Measurements from ENCODE around the gene MBNL1. TPM values are rescaled to one million over a fixed set of nuclear protein-coding genes. Genes with fewer than 3 reads are reported as not detected.

MBNL1 gene
- total and polyA plus RNA-seq, 11 donors, result 46.8 to 416 (median 189) TPM

DNA sequence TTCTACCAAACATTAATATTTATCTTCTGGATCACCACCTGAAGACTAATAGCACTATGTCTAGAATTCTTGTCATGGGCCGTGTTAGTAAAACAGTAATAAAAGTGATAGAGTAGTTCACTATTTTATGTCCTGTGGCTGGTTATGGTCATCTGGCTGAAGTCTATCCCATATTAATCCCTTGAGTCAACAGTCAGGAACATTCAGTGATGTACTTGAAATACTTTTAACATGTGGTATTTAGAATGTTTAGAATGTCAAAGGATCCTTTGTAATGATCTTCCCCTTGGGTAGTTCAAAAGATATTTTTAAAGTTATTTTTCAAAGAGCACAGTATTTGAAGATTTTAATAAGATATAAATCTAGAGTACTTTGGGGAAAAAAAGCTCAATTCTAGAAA, 117.0 kb downstream of the MBNL1 start:
- ATAC-seq (peak; percentile 48 to 61 (median 52)), DNase-seq (no peak)
- H3K27me3 ChIP-seq, result no peaks in the 10 kb centered on the region
- H3K9me3 ChIP-seq, result no peaks in the 10 kb centered on the region
- peaks cover 14 to 95% (median 84%) of the 10 kb centered on the region in 12 donors for H3K4me1 ChIP-seq
- no peak overlapping the region for H3K4me3 ChIP-seq
- peaks cover 0 to 2% (median 0%) of the 10 kb centered on the region in 9 donors for H3K36me3 ChIP-seq
- intact Hi-C loops (cut with DNase I), result loop anchor here in 1 of 10 donors (10.0 kb wide), 1 partner anchor 61 kb away; no protein-coding TSS in a partner anchor
- no peak for TF ChIP-seq POLR2A (IDR thresholded peaks at IDR 0.05)
- TF ChIP-seq, protein P1, sequence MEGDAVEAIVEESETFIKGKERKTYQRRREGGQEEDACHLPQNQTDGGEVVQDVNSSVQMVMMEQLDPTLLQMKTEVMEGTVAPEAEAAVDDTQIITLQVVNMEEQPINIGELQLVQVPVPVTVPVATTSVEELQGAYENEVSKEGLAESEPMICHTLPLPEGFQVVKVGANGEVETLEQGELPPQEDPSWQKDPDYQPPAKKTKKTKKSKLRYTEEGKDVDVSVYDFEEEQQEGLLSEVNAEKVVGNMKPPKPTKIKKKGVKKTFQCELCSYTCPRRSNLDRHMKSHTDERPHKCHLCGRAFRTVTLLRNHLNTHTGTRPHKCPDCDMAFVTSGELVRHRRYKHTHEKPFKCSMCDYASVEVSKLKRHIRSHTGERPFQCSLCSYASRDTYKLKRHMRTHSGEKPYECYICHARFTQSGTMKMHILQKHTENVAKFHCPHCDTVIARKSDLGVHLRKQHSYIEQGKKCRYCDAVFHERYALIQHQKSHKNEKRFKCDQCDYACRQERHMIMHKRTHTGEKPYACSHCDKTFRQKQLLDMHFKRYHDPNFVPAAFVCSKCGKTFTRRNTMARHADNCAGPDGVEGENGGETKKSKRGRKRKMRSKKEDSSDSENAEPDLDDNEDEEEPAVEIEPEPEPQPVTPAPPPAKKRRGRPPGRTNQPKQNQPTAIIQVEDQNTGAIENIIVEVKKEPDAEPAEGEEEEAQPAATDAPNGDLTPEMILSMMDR (IDR thresholded peaks at IDR 0.05), result no peak
- 19 to 47% (median 36%) methylated on average over 1 of the region's 1 CpG for WGBS, 4 donors
- peak overlapping the region; percentile 30 to 81 (median 66) for H3K27ac ChIP-seq

DNA sequence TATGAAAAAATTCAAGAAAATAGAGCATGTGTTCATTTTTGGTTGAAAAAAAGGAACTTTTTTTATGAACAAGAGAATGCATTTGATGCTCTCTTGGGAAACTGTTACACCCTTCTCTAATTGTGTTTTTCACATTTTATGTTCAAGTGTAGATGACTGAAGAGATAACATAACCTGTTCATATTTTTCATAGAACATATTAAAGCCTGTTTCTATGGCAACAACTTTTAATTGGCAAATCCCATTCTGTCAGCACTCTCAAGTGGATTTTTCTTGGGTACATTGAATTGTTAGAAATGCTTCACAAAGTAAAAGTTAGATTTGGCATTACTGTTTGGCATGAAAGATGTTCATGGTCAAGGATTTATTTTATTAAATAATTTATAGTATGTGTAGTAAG, 117.5 kb downstream of the MBNL1 start:
- Histone ChIP-seq H3K4me3 (no peak overlapping the region), H3K4me1 (peaks cover 17 to 95% (median 83%) of the 10 kb centered on the region in 12 donors), H3K27me3 (no peaks in the 10 kb centered on the region), H3K36me3 (peaks cover 0 to 6% (median 0%) of the 10 kb centered on the region in 9 donors), H3K9me3 (no peaks in the 10 kb centered on the region), H3K27ac (peak overlapping the region; percentile 30 to 81 (median 66))
- TF ChIP-seq, protein P1 (IDR thresholded peaks at IDR 0.05), result no peak
- no peak for TF ChIP-seq POLR2A (IDR thresholded peaks at IDR 0.05)
- intact Hi-C loops (cut with DNase I), result loop anchor here in 1 of 10 donors (10.0 kb wide), 1 partner anchor 61 kb away; no protein-coding TSS in a partner anchor
- no peak for DNase-seq
- ATAC-seq, result no peak

- peak overlapping the region in 7 of 12 donors; percentile 11 to 81 (median 61) for H3K27ac ChIP-seq
- TF ChIP-seq, protein P1 (IDR thresholded peaks at IDR 0.05), result no peak
- TF ChIP-seq POLR2A (IDR thresholded peaks at IDR 0.05), result no peak
- H3K4me3 ChIP-seq, result no peak overlapping the region
- no peaks in the 10 kb centered on the region for H3K27me3 ChIP-seq
- DNase-seq, result no peak
- peaks cover 23 to 97% (median 85%) of the 10 kb centered on the region in 12 donors for H3K4me1 ChIP-seq
- peaks cover 0 to 7% (median 0%) of the 10 kb centered on the region in 9 donors for H3K36me3 ChIP-seq
- ATAC-seq, result no peak
- H3K9me3 ChIP-seq, result no peaks in the 10 kb centered on the region
- 58 to 69% (median 66%) methylated on average over 1 of the region's 1 CpG for WGBS, 4 donors
- intact Hi-C loops (cut with DNase I), result loop anchor here in 1 of 10 donors (10.0 kb wide), 1 partner anchor 64 kb away; no protein-coding TSS in a partner anchor
These were observed 119.9 kb downstream of the MBNL1 start for GRCh38 chr3:152388631-152389030.

DNA sequence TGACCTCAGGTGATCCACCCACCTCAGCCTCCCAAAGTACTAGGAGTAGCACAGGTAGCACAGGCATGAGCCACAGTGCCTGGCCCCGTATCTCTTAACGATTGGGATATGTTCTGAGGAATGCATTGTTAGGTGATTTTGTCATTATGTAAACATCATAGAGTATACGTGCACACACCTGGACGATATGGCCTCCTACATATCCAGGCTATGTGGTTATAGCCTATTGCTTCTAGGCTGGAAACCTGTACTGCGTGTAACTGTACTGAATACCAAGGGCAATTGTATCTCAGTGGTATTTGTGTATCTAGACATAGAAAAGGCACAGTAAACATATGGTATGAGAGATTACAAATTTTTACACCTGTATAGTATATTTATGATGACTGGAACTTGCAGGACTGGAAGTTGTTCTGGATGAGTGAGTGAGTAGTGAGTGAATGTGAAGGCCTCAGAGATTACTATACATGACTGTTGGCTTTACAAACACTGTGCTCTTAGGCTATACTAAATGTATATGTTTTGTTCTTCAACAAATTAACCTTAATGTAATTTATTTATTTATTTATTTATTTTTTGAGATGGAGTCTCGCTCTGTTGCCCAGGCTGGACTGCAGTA, 120.7 kb downstream of the MBNL1 start:
- DNase-seq, result no peak
- peaks cover 22 to 97% (median 84%) of the 10 kb centered on the region in 12 donors for H3K4me1 ChIP-seq
- no peaks in the 10 kb centered on the region for H3K27me3 ChIP-seq
- H3K36me3 ChIP-seq, result peaks cover 0 to 9% (median 0%) of the 10 kb centered on the region in 9 donors
- WGBS, 4 donors, result 90 to 96% (median 95%) methylated on average over 6 of the region's 6 CpGs
- TF ChIP-seq POLR2A (IDR thresholded peaks at IDR 0.05), result no peak
- TF ChIP-seq, protein P1 (IDR thresholded peaks at IDR 0.05), result no peak
- H3K27ac ChIP-seq, result peak overlapping the region in 3 of 12 donors; percentile 3 to 81 (median 16)
- no peaks in the 10 kb centered on the region for H3K9me3 ChIP-seq
- H3K4me3 ChIP-seq, result no peak overlapping the region
- no peak for ATAC-seq
- intact Hi-C loops (cut with DNase I), result loop anchor here in 1 of 10 donors (10.0 kb wide), 1 partner anchor 65 kb away; no protein-coding TSS in a partner anchor
